Endothelial cell (in vitro differentiated cells): ENCODE measurements around the gene FUT8. TPM values are rescaled to one million over a fixed set of nuclear protein-coding genes. Genes with fewer than 3 reads are reported as not detected.

Experiments used
- DNase-seq: peaks from one replicate; pipeline ENCODE4 v3.0.0; 2021; ENCODE audit warnings: low spot score
- H3K27ac Mint-ChIP-seq: one replicate; pipeline ENCODE4 v1.8.0; 2021; ENCODE audit warnings: mixed read lengths, inconsistent platforms; ENCODE audit not compliant: unreplicated experiment
- H3K27me3 Mint-ChIP-seq: one replicate; pipeline ENCODE4 v1.8.0; 2021; ENCODE audit warnings: mild to moderate bottlenecking, moderate library complexity, mixed read lengths, inconsistent platforms; ENCODE audit not compliant: unreplicated experiment
- H3K36me3 Mint-ChIP-seq: one replicate; pipeline ENCODE4 v1.8.0; 2021; ENCODE audit warnings: mild to moderate bottlenecking, low read depth, mixed read lengths, inconsistent platforms; ENCODE audit not compliant: unreplicated experiment
- H3K4me1 Mint-ChIP-seq: one replicate; pipeline ENCODE4 v1.8.0; 2021; ENCODE audit warnings: mild to moderate bottlenecking, mixed read lengths, inconsistent platforms; ENCODE audit not compliant: unreplicated experiment
- H3K4me3 Mint-ChIP-seq: one replicate; pipeline ENCODE4 v1.8.0; 2021; ENCODE audit warnings: mild to moderate bottlenecking, mixed read lengths, inconsistent platforms; ENCODE audit not compliant: unreplicated experiment
- H3K9me3 Mint-ChIP-seq: one replicate; pipeline ENCODE4 v1.8.0; 2021; ENCODE audit warnings: mixed read lengths, inconsistent platforms; ENCODE audit not compliant: unreplicated experiment
- total RNA-seq: library from RNA; stranded (reverse); fragmentation: NEBNext Ultra II Directional; extraction: Animal tissue kit (Norgen Biotek cat#: 25700); gene quantifications from one replicate; pipeline ENCODE4 v1.2.1, GENCODE V29; 2021; ENCODE audit not compliant: unreplicated experiment
- TF ChIP-seq, protein P1 (sequence below): fragments of 200-600 bp; sonication (generic); IDR thresholded peaks from one replicate; pipeline ENCODE4 v1.5.0; 2021; ENCODE audit warnings: antibody characterized with exemption; ENCODE audit not compliant: unreplicated experiment

FUT8 gene
- total RNA-seq, 1 donor from 2014 or later = 65.4 TPM

DNA sequence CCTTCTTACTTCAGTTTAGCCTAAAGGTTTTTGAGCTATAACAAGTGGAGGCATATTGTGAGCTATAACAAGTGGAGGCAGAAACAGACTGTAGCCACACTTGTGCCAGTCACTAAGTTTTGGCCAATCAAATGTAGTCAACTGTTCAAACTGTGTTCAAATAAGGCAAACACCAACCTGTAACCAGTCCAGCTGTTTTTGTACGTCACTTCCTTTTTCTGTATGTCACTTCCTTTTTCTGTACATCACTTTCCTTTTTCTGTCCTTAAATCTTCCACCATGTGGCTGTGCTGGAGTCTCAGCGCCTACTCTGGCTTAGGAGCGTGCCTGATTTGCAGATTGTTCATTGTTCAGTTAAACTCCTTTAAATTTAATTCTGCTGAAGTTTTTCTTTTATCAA is 79.7 kb downstream of the FUT8 start:
- Mint-ChIP-seq H3K27me3 (peaks cover 3% of the 10 kb centered on the region), H3K4me3 (no peak overlapping the region), H3K27ac (peak overlapping the region; percentile 58), H3K36me3 (peaks cover 8% of the 10 kb centered on the region), H3K4me1 (peaks cover 2% of the 10 kb centered on the region), H3K9me3 (no peaks in the 10 kb centered on the region)
- TF ChIP-seq, protein P1, sequence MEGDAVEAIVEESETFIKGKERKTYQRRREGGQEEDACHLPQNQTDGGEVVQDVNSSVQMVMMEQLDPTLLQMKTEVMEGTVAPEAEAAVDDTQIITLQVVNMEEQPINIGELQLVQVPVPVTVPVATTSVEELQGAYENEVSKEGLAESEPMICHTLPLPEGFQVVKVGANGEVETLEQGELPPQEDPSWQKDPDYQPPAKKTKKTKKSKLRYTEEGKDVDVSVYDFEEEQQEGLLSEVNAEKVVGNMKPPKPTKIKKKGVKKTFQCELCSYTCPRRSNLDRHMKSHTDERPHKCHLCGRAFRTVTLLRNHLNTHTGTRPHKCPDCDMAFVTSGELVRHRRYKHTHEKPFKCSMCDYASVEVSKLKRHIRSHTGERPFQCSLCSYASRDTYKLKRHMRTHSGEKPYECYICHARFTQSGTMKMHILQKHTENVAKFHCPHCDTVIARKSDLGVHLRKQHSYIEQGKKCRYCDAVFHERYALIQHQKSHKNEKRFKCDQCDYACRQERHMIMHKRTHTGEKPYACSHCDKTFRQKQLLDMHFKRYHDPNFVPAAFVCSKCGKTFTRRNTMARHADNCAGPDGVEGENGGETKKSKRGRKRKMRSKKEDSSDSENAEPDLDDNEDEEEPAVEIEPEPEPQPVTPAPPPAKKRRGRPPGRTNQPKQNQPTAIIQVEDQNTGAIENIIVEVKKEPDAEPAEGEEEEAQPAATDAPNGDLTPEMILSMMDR = no peak
- no peak for DNase-seq

- TF ChIP-seq, protein P1 = no peak
- Mint-ChIP-seq H3K27me3 (peaks cover 3% of the 10 kb centered on the region), H3K36me3 (peaks cover 8% of the 10 kb centered on the region), H3K27ac (no peak overlapping the region), H3K4me3 (no peak overlapping the region), H3K9me3 (no peaks in the 10 kb centered on the region), H3K4me1 (peaks cover 2% of the 10 kb centered on the region)
- DNase-seq = no peak
These were observed 82.7 kb downstream of the FUT8 start for GRCh38 chr14:65495196-65495595.

DNA sequence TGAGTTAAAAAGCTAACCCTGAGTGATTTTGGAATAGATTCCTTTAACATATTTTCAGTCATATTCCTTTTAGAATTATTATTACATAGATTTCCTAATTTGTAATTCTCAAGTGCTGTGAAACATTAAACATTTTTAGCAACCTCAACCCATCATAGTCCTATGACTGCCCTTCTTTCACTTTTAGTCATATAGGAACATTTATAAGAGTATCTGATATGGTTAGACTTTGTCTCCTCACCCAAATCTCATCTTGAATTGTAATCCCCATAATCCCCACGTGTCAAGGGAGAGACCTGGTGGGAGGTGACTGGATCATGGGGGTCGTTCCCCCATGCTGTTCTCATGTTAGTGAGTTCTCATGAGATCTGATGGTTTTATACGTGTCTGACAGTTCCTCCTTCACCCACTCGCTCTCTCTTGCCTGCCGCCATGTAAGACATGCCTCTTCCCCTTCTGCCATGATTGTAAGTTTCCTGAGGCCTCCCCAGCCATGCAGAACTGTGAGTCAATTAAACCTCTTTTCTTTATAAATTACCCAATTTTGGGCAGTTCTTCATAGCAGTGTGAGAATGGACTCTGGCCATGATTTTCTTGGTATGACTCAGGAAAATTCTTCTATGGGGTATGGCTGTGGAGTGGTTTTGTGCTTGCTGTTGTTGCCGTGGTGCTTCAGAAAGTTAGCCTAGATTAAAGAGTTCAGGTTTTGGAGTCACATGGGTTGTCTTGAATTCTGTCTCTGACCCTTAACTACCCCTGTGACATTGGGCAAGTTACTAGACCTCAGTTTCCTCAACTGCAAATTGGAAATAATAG is 83.9 kb downstream of the FUT8 start:
- peaks cover 8% of the 10 kb centered on the region for H3K36me3 Mint-ChIP-seq
- TF ChIP-seq, protein P1 = no peak

DNA sequence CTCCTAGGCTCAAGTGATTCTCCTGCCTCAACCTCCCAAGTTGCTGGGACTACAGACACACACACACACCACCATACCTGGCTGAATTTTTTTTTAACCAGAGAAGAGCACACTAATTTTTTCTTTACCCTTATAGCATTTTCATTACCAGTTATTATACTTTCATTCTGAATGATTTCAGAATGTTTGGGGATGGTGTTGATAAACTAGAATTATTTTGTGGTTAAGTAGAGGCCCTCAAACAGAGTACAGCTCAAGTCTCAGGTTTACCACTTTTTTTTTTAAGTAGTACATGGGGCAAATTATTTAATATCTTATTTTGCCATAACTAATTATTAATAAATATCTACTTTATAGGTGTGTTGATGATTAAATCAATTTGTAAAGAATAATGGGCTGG is 86.6 kb downstream of the FUT8 start:
- H3K27me3 Mint-ChIP-seq = peaks cover 3% of the 10 kb centered on the region
- TF ChIP-seq, protein P1 = no peak
- no peaks in the 10 kb centered on the region for H3K9me3 Mint-ChIP-seq
- H3K4me1 Mint-ChIP-seq = no peaks in the 10 kb centered on the region
- H3K27ac Mint-ChIP-seq = no peak overlapping the region
- no peak for DNase-seq
- peaks cover 5% of the 10 kb centered on the region for H3K36me3 Mint-ChIP-seq
- no peak overlapping the region for H3K4me3 Mint-ChIP-seq

More for the DNA sequence above, 83.9 kb downstream of the FUT8 start:
- peaks cover 2% of the 10 kb centered on the region for H3K4me1 Mint-ChIP-seq
- H3K9me3 Mint-ChIP-seq = no peaks in the 10 kb centered on the region
- no peak overlapping the region for H3K4me3 Mint-ChIP-seq
- no peak for DNase-seq
- H3K27ac Mint-ChIP-seq = no peak overlapping the region
- H3K27me3 Mint-ChIP-seq = peaks cover 3% of the 10 kb centered on the region

- no peaks in the 10 kb centered on the region for H3K4me1 Mint-ChIP-seq
- no peak overlapping the region for H3K4me3 Mint-ChIP-seq
- TF ChIP-seq, protein P1 = no peak
- no peak overlapping the region for H3K27ac Mint-ChIP-seq
- no peak for DNase-seq
- H3K36me3 Mint-ChIP-seq = peaks cover 5% of the 10 kb centered on the region
- H3K27me3 Mint-ChIP-seq = peaks cover 3% of the 10 kb centered on the region
- H3K9me3 Mint-ChIP-seq = no peaks in the 10 kb centered on the region
These were observed 87.5 kb downstream of the FUT8 start for GRCh38 chr14:65500075-65500474.
